ENCODE measurements around the gene FAR2. TPM values are rescaled to one million over a fixed set of nuclear protein-coding genes. Genes with fewer than 3 reads are reported as not detected.
A peak's percentile ranks its signal among the peaks of the same experiment; 100 is the strongest.

Gene FAR2
- total RNA-seq, 1 experiment from 2014 or later: 11.0 TPM

GRCh38 chr12:29238822-29239291 lies 89.8 kb downstream of the FAR2 start:
- Histone ChIP-seq H3K27me3 (ENCODE audit: insufficient read depth, low read depth) (no peaks in the 10 kb centered on the region), H3F3A (ENCODE audit: insufficient read depth, low read depth) (peaks cover 23% of the 10 kb centered on the region), H2AFZ (no peak overlapping the region), H3K27ac (no peak overlapping the region), H3K79me2 (ENCODE audit: low read depth) (no peaks in the 10 kb centered on the region), H4K20me1 (ENCODE audit: insufficient read depth) (no peaks in the 10 kb centered on the region), H3K4me3 (no peak overlapping the region), H3K4me2 (peak overlapping the region; percentile 24), H3K9me3 (ENCODE audit: insufficient read depth, low read depth) (no peaks in the 10 kb centered on the region), H3K9me2 (ENCODE audit: insufficient read depth) (no peaks in the 10 kb centered on the region; the same call in 1 of the 2 replicates), H3K36me3 (ENCODE audit: low read depth) (no peaks in the 10 kb centered on the region), H3K4me1 (replicated peaks; ENCODE audit: insufficient read depth) (peaks cover 52% of the 10 kb centered on the region)
- intact Hi-C loops (cut with micrococcal nuclease; ENCODE audit: unreplicated experiment): no loop called here
- ChIA-PET POLR2A (ENCODE audit: unreplicated experiment) (interaction anchor here (0.6 kb wide), 1 partner anchor 33 kb away, joined by 3 read pairs; no protein-coding TSS in a partner anchor), CTCF (no interaction called here)
- TF ChIP-seq EZH2 (IDR thresholded peaks at IDR 0.05; ENCODE audit: low read depth): no peak
- TF ChIP-seq, protein P1, sequence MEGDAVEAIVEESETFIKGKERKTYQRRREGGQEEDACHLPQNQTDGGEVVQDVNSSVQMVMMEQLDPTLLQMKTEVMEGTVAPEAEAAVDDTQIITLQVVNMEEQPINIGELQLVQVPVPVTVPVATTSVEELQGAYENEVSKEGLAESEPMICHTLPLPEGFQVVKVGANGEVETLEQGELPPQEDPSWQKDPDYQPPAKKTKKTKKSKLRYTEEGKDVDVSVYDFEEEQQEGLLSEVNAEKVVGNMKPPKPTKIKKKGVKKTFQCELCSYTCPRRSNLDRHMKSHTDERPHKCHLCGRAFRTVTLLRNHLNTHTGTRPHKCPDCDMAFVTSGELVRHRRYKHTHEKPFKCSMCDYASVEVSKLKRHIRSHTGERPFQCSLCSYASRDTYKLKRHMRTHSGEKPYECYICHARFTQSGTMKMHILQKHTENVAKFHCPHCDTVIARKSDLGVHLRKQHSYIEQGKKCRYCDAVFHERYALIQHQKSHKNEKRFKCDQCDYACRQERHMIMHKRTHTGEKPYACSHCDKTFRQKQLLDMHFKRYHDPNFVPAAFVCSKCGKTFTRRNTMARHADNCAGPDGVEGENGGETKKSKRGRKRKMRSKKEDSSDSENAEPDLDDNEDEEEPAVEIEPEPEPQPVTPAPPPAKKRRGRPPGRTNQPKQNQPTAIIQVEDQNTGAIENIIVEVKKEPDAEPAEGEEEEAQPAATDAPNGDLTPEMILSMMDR (conservative IDR thresholded peaks at IDR 0.05): no peak
- peak in 1 of 2 experiments; percentile 68 for DNase-seq
- no TSS peak for BruUV-seq (replicated peaks)

GRCh38 chr12:29239336-29239735 lies 90.3 kb downstream of the FAR2 start:
- Histone ChIP-seq H3K9me3 (ENCODE audit: insufficient read depth, low read depth) (no peaks in the 10 kb centered on the region), H3K27me3 (ENCODE audit: insufficient read depth, low read depth) (no peaks in the 10 kb centered on the region), H2AFZ (no peak overlapping the region), H3K9me2 (ENCODE audit: insufficient read depth) (no peaks in the 10 kb centered on the region; the same call in 1 of the 2 replicates), H3F3A (ENCODE audit: insufficient read depth, low read depth) (peaks cover 23% of the 10 kb centered on the region), H3K4me2 (peak overlapping the region; percentile 24), H3K79me2 (ENCODE audit: low read depth) (no peaks in the 10 kb centered on the region), H3K27ac (no peak overlapping the region), H3K4me1 (replicated peaks; ENCODE audit: insufficient read depth) (peaks cover 56% of the 10 kb centered on the region), H4K20me1 (ENCODE audit: insufficient read depth) (no peaks in the 10 kb centered on the region), H3K36me3 (ENCODE audit: low read depth) (no peaks in the 10 kb centered on the region), H3K4me3 (no peak overlapping the region)
- ChIA-PET CTCF (no interaction called here), POLR2A (ENCODE audit: unreplicated experiment) (no interaction called here)
- intact Hi-C loops (cut with micrococcal nuclease; ENCODE audit: unreplicated experiment): no loop called here
- TF ChIP-seq EZH2 (IDR thresholded peaks at IDR 0.05; ENCODE audit: low read depth): no peak
- TF ChIP-seq, protein P1 (conservative IDR thresholded peaks at IDR 0.05): no peak
- no TSS peak for BruUV-seq (replicated peaks)
- no peak for DNase-seq

DNA sequence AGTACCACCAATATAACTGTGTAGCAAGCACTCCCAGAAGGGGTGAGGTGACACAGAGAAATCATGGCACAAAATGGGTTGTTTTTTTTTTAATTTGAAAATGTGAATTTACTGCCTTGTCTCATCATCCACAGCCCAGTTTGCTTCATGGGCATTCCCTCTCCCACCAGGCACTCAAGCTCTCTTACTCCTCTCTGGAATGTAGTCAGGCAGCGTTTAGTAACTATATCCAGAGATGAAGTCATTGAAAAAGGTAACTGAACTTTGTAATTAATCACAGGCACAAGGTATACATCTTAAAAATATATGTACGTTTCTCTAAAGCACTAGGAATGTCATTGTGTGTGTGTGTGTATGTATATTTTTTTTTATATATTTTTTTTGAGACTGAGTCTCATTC lies 91.4 kb downstream of the FAR2 start:
- no peak for TF ChIP-seq EZH2 (IDR thresholded peaks at IDR 0.05; ENCODE audit: low read depth)
- TF ChIP-seq, protein P1 (conservative IDR thresholded peaks at IDR 0.05): no peak
- no peaks in the 10 kb centered on the region; the same call in 1 of the 2 replicates for H3K9me2 ChIP-seq (ENCODE audit: insufficient read depth)
- intact Hi-C loops (cut with micrococcal nuclease; ENCODE audit: unreplicated experiment): no loop called here
- BruUV-seq (replicated peaks): no TSS peak
- ChIA-PET POLR2A (ENCODE audit: unreplicated experiment) (no interaction called here), CTCF (no interaction called here)
- H3K27ac ChIP-seq: no peak overlapping the region
- peaks cover 23% of the 10 kb centered on the region for H3F3A ChIP-seq (ENCODE audit: insufficient read depth, low read depth)
- H3K4me3 ChIP-seq: no peak overlapping the region
- no peaks in the 10 kb centered on the region for H4K20me1 ChIP-seq (ENCODE audit: insufficient read depth)
- H3K79me2 ChIP-seq (ENCODE audit: low read depth): no peaks in the 10 kb centered on the region
- no peak overlapping the region; the same call in 1 of the 2 replicates for H2AFZ ChIP-seq
- H3K4me1 ChIP-seq (replicated peaks; ENCODE audit: insufficient read depth): peaks cover 56% of the 10 kb centered on the region
- no peaks in the 10 kb centered on the region for H3K9me3 ChIP-seq (ENCODE audit: insufficient read depth, low read depth)
- peak overlapping the region; percentile 26; the same call in 1 of the 2 replicates for H3K4me2 ChIP-seq
- H3K36me3 ChIP-seq (ENCODE audit: low read depth): no peaks in the 10 kb centered on the region
- DNase-seq: peak in 1 of 2 experiments; percentile 65
- H3K27me3 ChIP-seq (ENCODE audit: insufficient read depth, low read depth): no peaks in the 10 kb centered on the region
